CD14-positive monocyte (primary cell): Measurements from ENCODE around the gene STK38L. TPM values are rescaled to one million over a fixed set of nuclear protein-coding genes. Genes with fewer than 3 reads are reported as not detected.

Experiments used
- DNase-seq, 3 donors: peaks; one replicate each; pipeline ENCODE4 v3.0.0-alpha.2; 2011 to 2022
- H2AFZ ChIP-seq: 2 replicates; pipeline ENCODE4 v1.6.0; 2012; ENCODE audit warnings: mild to moderate bottlenecking, low read depth, low read length, inconsistent platforms; ENCODE audit not compliant: insufficient read depth, poor library complexity, severe bottlenecking
- H3K27ac ChIP-seq, 2 donors: 1 replicate in 1 of 2; 2 replicates in 1 of 2; pipeline ENCODE4 v1.5.1; 2012 to 2013; ENCODE audit warnings: low read length in 2 of 2, control low read depth in 1 of 2, inconsistent platforms in 1 of 2, low read depth in 1 of 2, mild to moderate bottlenecking in 1 of 2
- H3K27me3 ChIP-seq, 2 donors: one replicate each; pipeline versions ENCODE4 v1.6.0 to v1.6.1; 2011 to 2013; ENCODE audit warnings: low read length in 2 of 2; ENCODE audit not compliant: control insufficient read depth in 2 of 2, insufficient read depth in 2 of 2
- H3K36me3 ChIP-seq, 2 donors: replicated peaks in 1 of 2; 1 replicate in 1 of 2; 2 replicates in 1 of 2; pipeline versions ENCODE4 v1.5.1 to v1.6.1; 2012 to 2013; ENCODE audit warnings: low read length in 2 of 2, control low read depth in 1 of 2, inconsistent platforms in 1 of 2, mild to moderate bottlenecking in 1 of 2; ENCODE audit not compliant: insufficient read depth in 2 of 2, control insufficient read depth in 1 of 2
- H3K4me1 ChIP-seq, 2 donors: 1 replicate in 1 of 2; 2 replicates in 1 of 2; pipeline versions ENCODE4 v1.5.1 to v1.6.1; 2012 to 2013; ENCODE audit warnings: low read length in 2 of 2, control low read depth in 1 of 2, inconsistent platforms in 1 of 2, mild to moderate bottlenecking in 1 of 2, moderate library complexity in 1 of 2; ENCODE audit not compliant: insufficient read depth in 2 of 2, control insufficient read depth in 1 of 2
- H3K4me2 ChIP-seq: replicated peaks from 2 replicates; pipeline ENCODE3; 2012; ENCODE audit warnings: low read length, moderate library complexity, mild to moderate bottlenecking; ENCODE audit not compliant: poor library complexity, severe bottlenecking; ENCODE audit errors: extremely low read depth
- H3K4me3 ChIP-seq, 3 experiments: fragments of 200-600 bp in 1 of 3; sonication (generic) in 1 of 3; replicated peaks in 1 of 3; 1 replicate in 2 of 3; 2 replicates in 1 of 3; pipeline ENCODE4 v1.5.1; 2011 to 2013; ENCODE audit warnings: low read length in 3 of 3, mild to moderate bottlenecking in 3 of 3, control low read depth in 2 of 3, low read depth in 2 of 3, inconsistent platforms in 1 of 3, moderate library complexity in 1 of 3
- H3K79me2 ChIP-seq: 2 replicates; pipeline ENCODE4 v1.6.0; 2012; ENCODE audit warnings: mild to moderate bottlenecking, control low read depth, inconsistent platforms, low read length, moderate library complexity; ENCODE audit not compliant: insufficient read depth
- H3K9ac ChIP-seq: 2 replicates; pipeline ENCODE4 v1.6.0; 2017; ENCODE audit warnings: low read length, mild to moderate bottlenecking; ENCODE audit not compliant: insufficient read depth, poor library complexity, severe bottlenecking
- H3K9me3 ChIP-seq, 2 donors: replicated peaks in 1 of 2; 1 replicate in 1 of 2; 2 replicates in 1 of 2; pipeline versions ENCODE4 v1.5.1 to v1.6.1; 2012 to 2013; ENCODE audit warnings: low read length in 2 of 2, control low read depth in 1 of 2; ENCODE audit not compliant: control insufficient read depth in 1 of 2, insufficient read depth in 1 of 2
- H4K20me1 ChIP-seq: 2 replicates; pipeline ENCODE4 v1.6.0; 2012; ENCODE audit warnings: mild to moderate bottlenecking, low read length, control low read depth, moderate library complexity; ENCODE audit not compliant: insufficient read depth
- H3K27ac Mint-ChIP-seq, 7 donors: one replicate each; pipeline ENCODE4 v1.8.0; 2020; ENCODE audit warnings: mild to moderate bottlenecking in 7 of 7, mixed read lengths in 7 of 7, moderate library complexity in 6 of 7, inconsistent platforms in 2 of 7
- H3K27me3 Mint-ChIP-seq, 3 donors: one replicate each; pipeline ENCODE4 v1.8.0; 2021 to 2022; ENCODE audit warnings: low read depth in 3 of 3, mild to moderate bottlenecking in 3 of 3, mixed read lengths in 3 of 3, moderate library complexity in 3 of 3, inconsistent platforms in 1 of 3
- H3K36me3 Mint-ChIP-seq, 2 donors: one replicate each; pipeline ENCODE4 v1.8.0; 2020; ENCODE audit warnings: mixed read lengths in 2 of 2, inconsistent platforms in 1 of 2, mild to moderate bottlenecking in 1 of 2
- H3K4me1 Mint-ChIP-seq: one replicate; pipeline ENCODE4 v1.8.0; 2020; ENCODE audit warnings: mild to moderate bottlenecking, mixed read lengths
- H3K4me3 Mint-ChIP-seq, 2 donors: one replicate each; pipeline ENCODE4 v1.8.0; 2020; ENCODE audit warnings: mild to moderate bottlenecking in 2 of 2, mixed read lengths in 2 of 2, moderate library complexity in 1 of 2
- H3K9me3 Mint-ChIP-seq, 7 donors: one replicate each; pipeline ENCODE4 v1.8.0; 2020 to 2022; ENCODE audit warnings: mixed read lengths in 7 of 7, mild to moderate bottlenecking in 6 of 7, moderate library complexity in 6 of 7, inconsistent platforms in 2 of 7
- WGBS: methylation state at CpG from one replicate; pipeline ENCODE4 v1.1.5; 2013; ENCODE audit warnings: missing lambda C conversion rate; ENCODE audit not compliant: insufficient coverage; 5-methylcytosine and 5-hydroxymethylcytosine counted together
- intact Hi-C, 2 donors: fragments of 100-400 bp; cut with micrococcal nuclease; formaldehyde crosslinking; loops; one replicate each; pipeline versions ENCODE4 v1.15.0 to v1.15.1; 2023
- polyA plus RNA-seq, 3 donors: library from polyadenylated mRNA; depleted of rRNA in 1 of 3; unstranded in 2 of 3; stranded (reverse) in 1 of 3; fragments of 300-500 nt in 2 of 3; fragments of >200 nt in 1 of 3; fragmentation: Illumina TruSeq in 2 of 3; gene quantifications; 1 replicate in 2 of 3; 2 replicates in 1 of 3; pipeline ENCODE4 v1.2.3, GENCODE V29; 2012 to 2021
- TF ChIP-seq, protein P1 (sequence below): fragments of 200-600 bp; IDR thresholded peaks from one replicate; pipeline ENCODE4 v1.8.0; 2022; ENCODE audit warnings: antibody characterized with exemption, mild to moderate bottlenecking

The STK38L gene
- polyA plus RNA-seq, 3 donors = 20.0 to 29.5 (median 20.5) TPM

DNA sequence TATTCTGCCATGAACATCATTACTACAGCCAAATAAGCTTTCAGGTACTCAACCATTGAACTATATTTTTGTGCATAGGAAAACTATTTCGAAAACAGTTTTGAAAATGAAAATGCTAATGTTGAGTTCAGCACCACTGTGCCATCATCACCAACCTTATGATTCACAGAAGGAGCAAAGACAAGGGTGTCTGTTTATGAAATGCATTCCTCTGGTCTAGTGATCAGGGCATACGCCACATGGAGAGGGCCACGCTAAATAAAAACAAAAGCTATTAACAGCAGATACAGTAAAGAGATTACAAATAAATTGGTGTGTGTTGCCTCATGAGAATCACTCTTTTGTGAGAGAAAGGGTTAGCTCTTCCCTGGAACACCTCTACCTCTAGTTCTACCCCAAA lies 45.3 kb downstream of the STK38L start:
- Mint-ChIP-seq H3K4me3 (no peak overlapping the region), H3K27ac (no peak overlapping the region), H3K27me3 (no peaks in the 10 kb centered on the region), H3K9me3 (no peaks in the 10 kb centered on the region), H3K36me3 (peaks cover 16 to 29% of the 10 kb centered on the region in 2 donors), H3K4me1 (peaks cover 3% of the 10 kb centered on the region)
- peaks cover 98% of the 10 kb centered on the region for H4K20me1 ChIP-seq
- no peak overlapping the region for H2AFZ ChIP-seq
- intact Hi-C loops = no loop called here
- H3K36me3 ChIP-seq = no peaks in the 10 kb centered on the region
- DNase-seq = no peak
- peaks cover 48% of the 10 kb centered on the region for H3K79me2 ChIP-seq
- no peaks in the 10 kb centered on the region for H3K9me3 ChIP-seq
- TF ChIP-seq, protein P1, sequence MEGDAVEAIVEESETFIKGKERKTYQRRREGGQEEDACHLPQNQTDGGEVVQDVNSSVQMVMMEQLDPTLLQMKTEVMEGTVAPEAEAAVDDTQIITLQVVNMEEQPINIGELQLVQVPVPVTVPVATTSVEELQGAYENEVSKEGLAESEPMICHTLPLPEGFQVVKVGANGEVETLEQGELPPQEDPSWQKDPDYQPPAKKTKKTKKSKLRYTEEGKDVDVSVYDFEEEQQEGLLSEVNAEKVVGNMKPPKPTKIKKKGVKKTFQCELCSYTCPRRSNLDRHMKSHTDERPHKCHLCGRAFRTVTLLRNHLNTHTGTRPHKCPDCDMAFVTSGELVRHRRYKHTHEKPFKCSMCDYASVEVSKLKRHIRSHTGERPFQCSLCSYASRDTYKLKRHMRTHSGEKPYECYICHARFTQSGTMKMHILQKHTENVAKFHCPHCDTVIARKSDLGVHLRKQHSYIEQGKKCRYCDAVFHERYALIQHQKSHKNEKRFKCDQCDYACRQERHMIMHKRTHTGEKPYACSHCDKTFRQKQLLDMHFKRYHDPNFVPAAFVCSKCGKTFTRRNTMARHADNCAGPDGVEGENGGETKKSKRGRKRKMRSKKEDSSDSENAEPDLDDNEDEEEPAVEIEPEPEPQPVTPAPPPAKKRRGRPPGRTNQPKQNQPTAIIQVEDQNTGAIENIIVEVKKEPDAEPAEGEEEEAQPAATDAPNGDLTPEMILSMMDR = no peak
- H3K27ac ChIP-seq = no peak overlapping the region
- H3K4me2 ChIP-seq = no peak overlapping the region
- H3K4me1 ChIP-seq = no peaks in the 10 kb centered on the region
- no peak overlapping the region for H3K9ac ChIP-seq
- WGBS = no CpG with 5 or more reads among the region's 3 CpGs
- no peaks in the 10 kb centered on the region for H3K27me3 ChIP-seq
- H3K4me3 ChIP-seq = no peak overlapping the region

DNA sequence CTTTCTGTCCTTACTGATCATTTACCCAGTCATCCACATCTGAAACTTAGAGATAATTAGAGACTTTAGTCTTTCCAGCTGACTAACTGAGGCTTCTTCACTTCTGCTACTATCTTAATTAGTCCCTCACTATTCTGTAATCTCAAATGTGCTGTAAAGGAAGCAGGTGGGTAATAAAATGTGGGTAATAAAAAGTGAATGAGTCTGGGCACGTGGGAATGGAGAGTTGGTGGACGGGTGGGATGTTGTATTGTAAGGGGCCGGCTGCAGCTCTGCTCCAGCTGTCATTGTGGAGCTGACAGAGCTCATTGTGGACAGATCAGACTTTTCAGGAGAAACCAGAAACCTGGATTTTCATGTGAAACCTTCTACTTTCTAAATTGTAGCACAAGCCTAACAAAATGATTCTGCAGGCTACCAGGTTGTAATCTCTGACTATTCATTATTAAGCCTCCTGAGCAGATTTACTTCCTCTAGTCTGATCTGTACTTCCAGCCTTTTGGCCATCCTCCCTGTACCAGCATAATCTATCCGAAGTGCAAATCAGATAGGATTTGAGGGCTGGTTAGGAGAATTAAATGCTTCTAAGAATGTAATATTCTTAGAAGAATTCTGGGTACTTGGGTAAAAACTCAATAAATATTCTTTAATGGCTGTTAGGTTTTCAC lies 46.5 kb downstream of the STK38L start:
- Histone ChIP-seq H3K4me2 (no peak overlapping the region), H4K20me1 (peaks cover 98% of the 10 kb centered on the region), H3K4me3 (no peak overlapping the region), H3K27ac (no peak overlapping the region), H3K36me3 (no peaks in the 10 kb centered on the region), H3K79me2 (peaks cover 43% of the 10 kb centered on the region), H3K4me1 (no peaks in the 10 kb centered on the region), H3K27me3 (no peaks in the 10 kb centered on the region), H3K9ac (no peak overlapping the region), H2AFZ (no peak overlapping the region), H3K9me3 (no peaks in the 10 kb centered on the region)
- Mint-ChIP-seq H3K4me3 (no peak overlapping the region), H3K9me3 (no peaks in the 10 kb centered on the region), H3K36me3 (peaks cover 26 to 34% of the 10 kb centered on the region in 2 donors), H3K27ac (peak overlapping the region in 1 of 7 donors; percentile 6), H3K27me3 (no peaks in the 10 kb centered on the region), H3K4me1 (peaks cover 2% of the 10 kb centered on the region)
- no peak for DNase-seq
- 87% methylated on average over 3 of the region's 4 CpGs for WGBS
- intact Hi-C loops = no loop called here
- TF ChIP-seq, protein P1 = no peak
